Activated CD8-positive, alpha-beta memory T cell treated with anti-CD3 and anti-CD28 coated beads, Interleukin-2, amount 50 U/mL, for 24 hours (primary cell): ENCODE results near the gene ADIG.

Experiments used
- DNase-seq: peaks from one replicate; pipeline ENCODE4 v3.0.0-alpha.2; 2020; ENCODE audit errors: extremely low read depth

ADIG gene

GRCh38 chr20:38601216-38602184 lies 20.5 kb downstream of the ADIG start, which contains the start of gene ARHGAP40:
TSS of gene ARHGAP40 (plus strand) at chr20:38601809.
- no peak for DNase-seq

- no peak for DNase-seq
Measured at GRCh38 chr20:38602185-38602581, 21.2 kb downstream of the ADIG start.

GRCh38 chr20:38603286-38603685 lies 22.3 kb downstream of the ADIG start:
- no peak for DNase-seq

GRCh38 chr20:38604873-38605303 lies 23.9 kb downstream of the ADIG start:
- no peak for DNase-seq

GRCh38 chr20:38607351-38607750 lies 26.4 kb downstream of the ADIG start:
- no peak for DNase-seq

- DNase-seq = no peak
Measured at GRCh38 chr20:38608188-38608587, 27.2 kb downstream of the ADIG start.

GRCh38 chr20:38609815-38610214 lies 28.8 kb downstream of the ADIG start:
- DNase-seq = no peak

- no peak for DNase-seq
Measured at GRCh38 chr20:38610521-38610920, 29.5 kb downstream of the ADIG start.

- no peak for DNase-seq
Measured at GRCh38 chr20:38612751-38613515, 31.9 kb downstream of the ADIG start.

- no peak for DNase-seq
Measured at GRCh38 chr20:38615283-38615682, 34.3 kb downstream of the ADIG start.

- DNase-seq = no peak
Measured at GRCh38 chr20:38616457-38616856, 35.5 kb downstream of the ADIG start.

- DNase-seq = no peak
Measured at GRCh38 chr20:38617011-38617829, 36.2 kb downstream of the ADIG start.

GRCh38 chr20:38617830-38618196 lies 36.8 kb downstream of the ADIG start:
- no peak for DNase-seq

- no peak for DNase-seq
Measured at GRCh38 chr20:38620441-38620840, 39.4 kb downstream of the ADIG start.

GRCh38 chr20:38623061-38623460 lies 42.1 kb downstream of the ADIG start:
- no peak for DNase-seq

- DNase-seq = no peak
Measured at GRCh38 chr20:38624084-38624483, 43.1 kb downstream of the ADIG start.

- DNase-seq = no peak
Measured at GRCh38 chr20:38625896-38626295, 44.9 kb downstream of the ADIG start.

- DNase-seq = no peak
Measured at GRCh38 chr20:38626921-38627659, 46.1 kb downstream of the ADIG start.

GRCh38 chr20:38628580-38629470 lies 47.8 kb downstream of the ADIG start:
- no peak for DNase-seq

- no peak for DNase-seq
Measured at GRCh38 chr20:38629979-38630378, 49.0 kb downstream of the ADIG start.
